T-helper 17 cell (primary cell): Measurements from ENCODE around the gene METTL16. TPM values are rescaled to one million over a fixed set of nuclear protein-coding genes. Genes with fewer than 3 reads are reported as not detected.

Source experiments
- ATAC-seq: fragments of 150-1000 bp; cut with Tn5 transposase; 2 replicates; pipeline ENCODE4 v1.10.0; 2021; ENCODE audit warnings: mild to moderate bottlenecking, moderate library complexity
- DNase-seq, 3 donors: peaks; one replicate each; pipeline versions ENCODE4 v3.0.0 to v3.0.0-alpha.2; 2020 to 2021
- H3K9me3 ChIP-seq: one replicate; pipeline ENCODE4 v1.7.0; 2013; ENCODE audit warnings: low read length, mild to moderate bottlenecking; ENCODE audit not compliant: control insufficient read depth, poor library complexity, severe bottlenecking
- H3K27ac Mint-ChIP-seq: one replicate; pipeline ENCODE4 v1.8.0; 2022; ENCODE audit warnings: mild to moderate bottlenecking, moderate library complexity, mixed read lengths
- H3K27me3 Mint-ChIP-seq: one replicate; pipeline ENCODE4 v1.8.0; 2022; ENCODE audit warnings: mixed read lengths
- H3K36me3 Mint-ChIP-seq: one replicate; pipeline ENCODE4 v1.8.0; 2022; ENCODE audit warnings: low read depth, mixed read lengths
- H3K4me1 Mint-ChIP-seq: one replicate; pipeline ENCODE4 v1.8.0; 2022; ENCODE audit warnings: mild to moderate bottlenecking, mixed read lengths
- H3K4me3 Mint-ChIP-seq: one replicate; pipeline ENCODE4 v1.8.0; 2022; ENCODE audit warnings: mild to moderate bottlenecking, moderate library complexity, mixed read lengths
- total RNA-seq, 4 donors: library from RNA in 2 of 4; stranded (reverse) in 2 of 4; gene quantifications; one replicate each; pipeline ENCODE4 v1.2.3 and lab custom pipeline; 2022 to 2026

METTL16 gene
- total RNA-seq, 2 donors from 2014 or later = 34.4 to 38.8 TPM

- DNase-seq (no peak), ATAC-seq (no peak)
- peak overlapping the region; percentile 54 for H3K27ac Mint-ChIP-seq
Measured at GRCh38 chr17:2380950-2381649, 130.6 kb downstream of the METTL16 start.

DNA sequence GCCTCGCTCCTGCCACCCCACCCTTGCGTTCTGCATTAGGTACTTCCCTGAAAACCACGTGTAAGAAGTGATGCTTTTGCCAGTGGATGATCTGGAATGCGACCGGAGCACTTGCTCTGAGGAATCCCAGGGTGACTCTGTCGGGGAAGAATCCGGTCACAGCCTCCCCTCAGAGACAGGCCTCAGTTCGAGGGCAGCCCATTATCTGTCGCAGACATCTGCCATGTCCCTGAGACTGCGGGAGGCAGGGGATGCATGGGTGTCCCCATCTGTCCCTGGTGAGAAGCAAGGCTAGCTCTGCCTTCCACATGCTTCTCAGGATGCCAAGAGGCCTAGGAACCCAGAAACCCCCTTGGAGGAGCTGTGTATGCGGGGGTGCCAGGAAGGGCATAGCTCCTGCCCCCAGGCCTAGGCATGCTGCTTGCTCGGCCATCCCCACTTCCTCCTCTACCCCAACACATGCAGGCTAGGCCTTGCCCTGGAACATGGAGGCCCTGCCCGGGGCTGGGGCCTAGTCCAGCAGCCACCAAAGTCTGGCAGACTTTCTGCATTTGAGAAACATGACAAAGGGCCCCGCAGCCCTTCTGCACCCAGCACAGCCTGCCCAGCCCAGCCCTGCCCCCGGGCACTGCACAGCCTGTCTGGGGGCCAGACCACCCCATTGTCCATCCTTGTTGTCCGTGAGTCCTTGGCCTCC, 131.3 kb downstream of the METTL16 start:
- H3K9me3 ChIP-seq = no peaks in the 10 kb centered on the region
- Mint-ChIP-seq H3K4me1 (peaks cover 4% of the 10 kb centered on the region), H3K4me3 (peak overlapping the region; percentile 41), H3K27ac (peak overlapping the region; percentile 32), H3K27me3 (no peaks in the 10 kb centered on the region), H3K36me3 (peaks cover 2% of the 10 kb centered on the region)
- ATAC-seq (no peak), DNase-seq (no peak)

More at GRCh38 chr17:2380950-2381649, 130.6 kb downstream of the METTL16 start:
- peaks cover 4% of the 10 kb centered on the region for H3K4me1 Mint-ChIP-seq
- no peaks in the 10 kb centered on the region for H3K9me3 ChIP-seq
- H3K4me3 Mint-ChIP-seq = peak overlapping the region; percentile 41
- H3K27me3 Mint-ChIP-seq = no peaks in the 10 kb centered on the region
- H3K36me3 Mint-ChIP-seq = peaks cover 2% of the 10 kb centered on the region

DNA sequence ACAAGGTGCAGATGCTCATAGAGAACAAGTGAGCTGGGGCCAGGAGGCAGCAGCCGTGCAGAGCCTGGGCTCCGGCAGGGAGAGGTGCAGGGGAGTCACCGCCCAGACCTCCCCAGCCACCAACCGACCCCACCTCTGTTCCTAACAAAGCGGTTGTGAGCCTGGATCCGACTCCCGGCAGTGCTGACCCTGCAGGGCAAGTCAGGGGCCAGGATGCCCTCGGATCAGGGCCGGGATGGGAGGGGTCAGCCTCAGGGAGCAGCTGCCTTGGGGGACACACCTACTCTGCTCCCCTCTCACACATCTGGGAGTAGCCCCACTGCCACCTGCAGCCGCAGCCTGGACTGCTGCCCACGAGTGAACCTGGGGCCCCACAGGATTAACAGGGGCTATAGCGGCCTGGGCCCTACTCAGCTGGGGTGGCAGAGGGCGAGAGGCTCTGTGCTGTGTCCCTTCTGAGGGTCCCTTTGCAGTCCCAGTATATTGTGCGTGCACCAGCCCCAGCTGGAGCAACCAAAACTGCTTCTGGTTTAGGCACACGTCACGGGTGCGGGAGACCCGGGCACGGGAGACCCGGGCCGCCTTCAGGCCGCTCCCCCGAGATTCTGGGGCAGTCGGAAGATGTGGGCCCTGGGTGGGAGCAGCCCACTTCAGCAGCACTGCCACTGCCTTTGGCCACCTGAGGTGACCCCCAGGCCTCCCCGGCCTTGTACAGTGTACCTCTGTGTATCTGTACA, 132.0 kb downstream of the METTL16 start:
- no peak overlapping the region for H3K4me3 Mint-ChIP-seq
- peaks cover 4% of the 10 kb centered on the region for H3K4me1 Mint-ChIP-seq
- peak overlapping the region; percentile 32 for H3K27ac Mint-ChIP-seq
- DNase-seq (no peak), ATAC-seq (no peak)
- no peaks in the 10 kb centered on the region for H3K9me3 ChIP-seq
- H3K36me3 Mint-ChIP-seq = peaks cover 2% of the 10 kb centered on the region
- no peaks in the 10 kb centered on the region for H3K27me3 Mint-ChIP-seq

GRCh38 chr17:2378905-2379304, 132.8 kb downstream of the METTL16 start:
- ATAC-seq (no peak), DNase-seq (no peak)
- H3K36me3 Mint-ChIP-seq = peaks cover 2% of the 10 kb centered on the region
- no peaks in the 10 kb centered on the region for H3K9me3 ChIP-seq
- H3K4me1 Mint-ChIP-seq = peaks cover 2% of the 10 kb centered on the region
- no peaks in the 10 kb centered on the region for H3K27me3 Mint-ChIP-seq
- peak overlapping the region; percentile 60 for H3K27ac Mint-ChIP-seq
- no peak overlapping the region for H3K4me3 Mint-ChIP-seq

DNA sequence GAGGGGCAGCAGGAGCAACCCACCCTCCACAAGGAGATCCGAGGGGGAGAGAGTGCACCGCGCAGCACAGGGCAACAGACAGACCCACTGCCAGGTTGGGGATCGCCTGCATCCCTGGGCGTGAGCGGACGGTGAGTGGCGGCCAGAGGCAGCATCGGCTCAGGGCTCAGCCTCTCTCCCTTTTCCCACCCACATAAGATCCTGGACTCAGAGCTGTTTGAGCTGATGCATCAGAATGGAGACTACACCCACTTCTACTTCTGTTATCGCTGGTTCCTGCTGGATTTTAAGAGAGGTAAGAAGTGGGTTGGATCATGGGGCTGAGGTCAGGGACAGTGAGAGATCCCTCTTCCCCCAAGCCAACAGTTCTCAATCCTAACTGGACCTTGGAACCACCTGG, 134.0 kb downstream of the METTL16 start:
- DNase-seq (no peak), ATAC-seq (no peak)
- no peaks in the 10 kb centered on the region for H3K9me3 ChIP-seq
- Mint-ChIP-seq H3K27me3 (no peaks in the 10 kb centered on the region), H3K4me1 (peaks cover 2% of the 10 kb centered on the region), H3K4me3 (no peak overlapping the region), H3K36me3 (peaks cover 2% of the 10 kb centered on the region), H3K27ac (peak overlapping the region; percentile 60)

DNA sequence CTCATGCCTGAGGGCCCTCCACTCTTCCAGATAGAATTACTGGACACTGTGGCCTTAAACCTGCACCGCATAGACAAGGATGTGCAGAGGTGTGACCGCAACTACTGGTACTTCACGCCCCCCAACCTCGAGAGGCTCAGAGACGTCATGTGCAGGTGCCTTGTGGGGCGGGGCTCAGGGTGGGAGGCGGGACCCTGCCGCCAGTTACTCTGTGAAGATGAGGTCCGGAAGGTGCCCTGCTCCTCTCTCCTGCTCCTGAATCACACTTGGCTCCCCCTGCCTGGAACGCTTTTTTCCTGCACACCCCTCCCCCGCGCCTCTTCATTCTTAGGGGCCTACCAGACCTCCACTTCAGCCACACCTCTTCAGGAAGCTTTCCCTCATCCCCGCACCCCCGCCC, 135.6 kb downstream of the METTL16 start:
- ATAC-seq (no peak), DNase-seq (no peak)
- no peaks in the 10 kb centered on the region for H3K27me3 Mint-ChIP-seq
- no peak overlapping the region for H3K4me3 Mint-ChIP-seq
- H3K4me1 Mint-ChIP-seq = peaks cover 2% of the 10 kb centered on the region
- peak overlapping the region; percentile 77 for H3K27ac Mint-ChIP-seq
- no peaks in the 10 kb centered on the region for H3K9me3 ChIP-seq
- H3K36me3 Mint-ChIP-seq = peaks cover 2% of the 10 kb centered on the region

DNA sequence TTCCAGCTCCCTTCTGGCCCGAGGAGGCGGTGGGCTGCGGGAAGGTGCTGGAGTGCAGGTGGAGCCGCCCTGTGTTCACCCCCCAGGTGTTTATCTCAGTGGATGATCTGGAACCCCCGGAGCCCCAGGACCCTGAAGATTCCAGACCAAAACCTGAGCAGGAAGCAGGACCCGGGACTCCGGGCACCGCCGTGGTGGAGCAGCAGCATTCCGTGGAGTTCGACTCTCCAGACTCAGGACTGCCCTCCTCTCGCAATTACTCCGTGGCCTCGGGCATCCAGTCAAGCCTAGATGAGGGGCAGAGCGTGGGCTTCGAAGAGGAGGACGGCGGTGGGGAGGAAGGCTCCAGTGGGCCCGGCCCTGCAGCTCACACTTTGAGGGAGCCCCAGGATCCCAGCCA, 136.3 kb downstream of the METTL16 start:
- ATAC-seq (no peak), DNase-seq (no peak)
- Mint-ChIP-seq H3K4me1 (no peaks in the 10 kb centered on the region), H3K27me3 (no peaks in the 10 kb centered on the region), H3K27ac (peak overlapping the region; percentile 60), H3K36me3 (peaks cover 2% of the 10 kb centered on the region), H3K4me3 (no peak overlapping the region)
- no peaks in the 10 kb centered on the region for H3K9me3 ChIP-seq

DNA sequence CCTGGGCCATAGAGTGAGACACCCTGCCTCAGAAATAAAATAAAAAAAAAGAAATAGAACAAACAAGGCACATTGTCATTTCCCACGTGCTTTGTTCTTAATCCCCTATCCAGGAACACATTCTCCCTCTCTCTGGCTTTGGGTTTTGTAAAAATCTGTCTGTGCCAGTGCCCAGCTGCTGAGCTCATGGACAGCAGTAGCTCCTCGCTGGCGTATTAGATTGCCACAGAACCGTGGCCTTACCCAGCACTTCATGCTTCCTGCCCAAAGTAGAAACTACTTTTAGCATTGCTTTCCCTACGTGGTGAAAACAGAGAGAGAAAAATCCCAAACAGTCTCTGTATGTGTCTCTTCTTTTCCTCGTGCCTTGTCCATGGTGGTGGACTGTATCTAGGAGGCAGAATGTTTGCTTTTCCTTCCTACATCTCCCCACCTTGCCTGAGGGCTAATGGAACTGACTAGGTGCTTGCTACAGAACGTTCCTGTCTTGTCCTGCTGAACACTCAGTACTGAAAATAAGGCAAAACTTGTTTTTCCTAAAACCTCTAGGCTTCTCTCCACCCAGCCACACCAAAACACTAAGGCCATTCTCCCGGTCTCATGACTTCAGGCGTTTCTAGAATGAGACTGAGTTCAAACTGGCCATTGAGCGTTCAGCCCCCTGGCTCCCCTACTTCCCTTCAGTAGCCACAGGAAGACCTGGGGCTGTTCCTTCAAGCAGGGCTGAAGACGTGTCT, 137.0 kb downstream of the METTL16 start:
- Mint-ChIP-seq H3K4me3 (no peak overlapping the region), H3K4me1 (no peaks in the 10 kb centered on the region), H3K27me3 (no peaks in the 10 kb centered on the region), H3K27ac (peak overlapping the region; percentile 60), H3K36me3 (peaks cover 2% of the 10 kb centered on the region)
- ATAC-seq = no peak
- H3K9me3 ChIP-seq = no peaks in the 10 kb centered on the region
- DNase-seq = no peak

DNA sequence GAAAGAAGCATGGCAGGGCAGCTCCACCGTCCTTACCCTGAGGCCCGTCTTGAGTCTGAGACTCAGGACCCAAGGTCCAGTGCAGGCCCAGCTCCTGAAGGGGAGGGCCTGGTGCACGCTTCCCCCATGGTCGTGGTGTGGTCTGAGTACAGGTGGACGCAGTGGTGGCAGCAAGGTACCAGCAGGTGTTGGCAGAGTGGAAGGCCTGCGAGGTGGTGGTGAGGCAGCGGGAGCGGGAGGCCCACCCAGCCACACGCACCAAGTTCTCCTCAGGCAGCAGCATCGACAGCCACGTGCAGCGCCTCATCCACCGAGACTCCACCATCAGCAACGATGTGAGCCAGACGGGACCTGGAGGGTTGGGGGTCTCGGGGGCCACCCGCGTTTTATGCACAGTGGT, 138.5 kb downstream of the METTL16 start:
- DNase-seq (no peak), ATAC-seq (no peak)
- Mint-ChIP-seq H3K36me3 (peaks cover 2% of the 10 kb centered on the region), H3K27me3 (no peaks in the 10 kb centered on the region), H3K4me1 (no peaks in the 10 kb centered on the region), H3K27ac (no peak overlapping the region), H3K4me3 (no peak overlapping the region)
- H3K9me3 ChIP-seq = no peaks in the 10 kb centered on the region

GRCh38 chr17:2372681-2373080, 139.0 kb downstream of the METTL16 start:
- Mint-ChIP-seq H3K27me3 (no peaks in the 10 kb centered on the region), H3K4me1 (no peaks in the 10 kb centered on the region), H3K27ac (no peak overlapping the region), H3K4me3 (no peak overlapping the region), H3K36me3 (peaks cover 2% of the 10 kb centered on the region)
- ATAC-seq (no peak), DNase-seq (no peak)
- H3K9me3 ChIP-seq = no peaks in the 10 kb centered on the region

DNA sequence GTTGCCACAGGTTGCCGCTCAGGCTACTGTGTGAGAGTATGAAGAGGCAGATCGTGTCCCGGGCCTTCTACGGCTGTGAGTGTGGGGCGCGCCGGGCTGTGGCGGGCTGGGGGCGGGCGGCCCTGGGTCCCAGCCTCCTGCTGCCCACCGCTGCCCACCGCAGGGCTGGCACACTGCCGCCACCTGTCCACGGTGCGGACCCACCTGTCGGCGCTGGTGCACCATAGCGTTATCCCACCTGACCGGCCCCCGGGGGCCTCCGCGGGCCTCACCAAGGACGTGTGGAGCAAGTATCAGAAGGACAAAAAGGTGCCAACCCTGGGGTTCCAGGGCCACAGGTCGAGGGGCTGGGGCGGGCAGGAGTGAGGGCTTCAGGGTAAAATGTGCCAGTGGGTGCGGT, 139.5 kb downstream of the METTL16 start:
- Mint-ChIP-seq H3K27ac (no peak overlapping the region), H3K36me3 (peaks cover 2% of the 10 kb centered on the region), H3K27me3 (no peaks in the 10 kb centered on the region), H3K4me1 (no peaks in the 10 kb centered on the region), H3K4me3 (no peak overlapping the region)
- ATAC-seq (no peak), DNase-seq (no peak)
- no peaks in the 10 kb centered on the region for H3K9me3 ChIP-seq

DNA sequence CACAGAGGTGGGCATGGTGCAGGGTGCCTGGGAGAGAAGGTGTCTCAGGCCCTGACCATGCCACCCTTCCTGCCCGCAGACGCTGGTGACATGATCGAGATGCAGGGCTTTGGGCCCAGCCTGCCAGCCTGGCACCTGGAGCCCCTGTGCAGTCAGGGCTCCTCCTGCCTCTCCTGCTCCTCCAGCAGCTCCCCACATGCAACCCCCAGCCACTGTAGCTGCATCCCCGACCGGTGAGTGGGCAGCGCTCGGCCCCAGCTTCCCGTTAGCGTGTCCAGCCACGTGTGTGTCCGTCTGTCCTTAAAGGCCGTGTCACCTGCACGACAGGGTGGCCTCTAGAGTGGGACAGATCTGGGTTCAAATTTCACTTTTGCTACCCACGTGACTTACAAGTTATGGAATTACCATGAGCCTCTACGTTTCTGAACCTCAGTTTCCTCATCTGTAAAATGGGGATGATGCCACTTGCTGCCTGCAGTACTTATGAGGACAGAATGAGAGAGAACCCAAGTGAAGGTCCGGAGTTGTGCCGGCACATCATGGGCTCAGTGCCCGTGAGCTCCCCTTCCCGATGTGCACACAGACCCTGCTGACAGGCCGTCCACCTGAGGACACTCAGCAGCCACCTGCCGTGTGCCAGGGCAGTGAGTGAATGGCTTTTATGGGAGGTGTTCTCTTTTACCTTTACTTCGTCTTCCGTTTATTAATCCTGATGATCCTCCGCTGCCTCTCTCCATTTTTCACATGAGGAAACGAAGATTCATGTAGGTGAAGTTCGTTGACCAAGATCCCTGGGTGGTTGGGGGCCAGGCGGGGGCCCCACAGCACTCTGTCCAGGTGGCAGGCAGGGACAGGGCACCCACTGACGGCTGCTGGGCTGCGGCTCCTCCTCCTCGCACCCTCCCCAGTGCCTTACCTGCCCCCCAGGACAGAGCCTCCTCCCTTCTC, 140.2 kb downstream of the METTL16 start:
- H3K9me3 ChIP-seq = no peaks in the 10 kb centered on the region
- Mint-ChIP-seq H3K36me3 (no peaks in the 10 kb centered on the region), H3K27me3 (no peaks in the 10 kb centered on the region), H3K4me3 (no peak overlapping the region), H3K4me1 (no peaks in the 10 kb centered on the region), H3K27ac (no peak overlapping the region)
- ATAC-seq (no peak), DNase-seq (no peak)
